K562 (cell line): Measurements from ENCODE around the gene ANTKMT. TPM values are rescaled to one million over a fixed set of nuclear protein-coding genes. Genes with fewer than 3 reads are reported as not detected.

Experiments used
- CBFB ChIP-seq: sonication (generic); formaldehyde crosslinking; IDR thresholded peaks from 2 replicates; pipeline ENCODE4 v1.4.0; 2020; ENCODE audit warnings: mild to moderate bottlenecking, missing genetic modification reagents
- CC2D1A ChIP-seq: fragments of 450-650 bp; IDR thresholded peaks from 2 replicates; pipeline ENCODE4 v1.6.1; 2017; ENCODE audit warnings: mild to moderate bottlenecking
- EP400 ChIP-seq: fragments of 450-650 bp; IDR thresholded peaks from 2 replicates; pipeline ENCODE4 v1.6.1; 2017; ENCODE audit warnings: antibody characterized with exemption, mild to moderate bottlenecking, moderate library complexity
- GABPA ChIP-seq: fragments of 200-800 bp; sonication (Bioruptor generic); conservative IDR thresholded peaks from 2 replicates; pipeline ENCODE4 v1.6.1; 2016; ENCODE audit warnings: low read depth, missing genetic modification characterization, missing compliant biosample characterization
- ILK ChIP-seq: fragments of 450-650 bp; IDR thresholded peaks from 2 replicates; pipeline ENCODE4 v1.6.1; 2016; ENCODE audit warnings: missing genetic modification characterization, low read depth, mild to moderate bottlenecking, missing compliant biosample characterization, moderate library complexity, borderline replicate concordance
- LARP7 ChIP-seq: fragments of 450-650 bp; IDR thresholded peaks from 2 replicates; pipeline ENCODE4 v1.6.1; 2016
- NR0B1 ChIP-seq: fragments of 450-650 bp; IDR thresholded peaks from one replicate; pipeline ENCODE4 v1.6.1; 2018; ENCODE audit warnings: mild to moderate bottlenecking, moderate library complexity; ENCODE audit not compliant: partially characterized antibody
- SMAD2 ChIP-seq: fragments of 150-350 bp; IDR thresholded peaks from 2 replicates; pipeline ENCODE4 v1.6.1; 2014; ENCODE audit warnings: low read depth, mild to moderate bottlenecking, low read length
- XRCC3 ChIP-seq: fragments of 450-650 bp; IDR thresholded peaks from 2 replicates; pipeline ENCODE4 v1.6.1; 2017; ENCODE audit warnings: mild to moderate bottlenecking, moderate library complexity
- ZEB2 ChIP-seq: fragments of 450-650 bp; IDR thresholded peaks from 2 replicates; pipeline ENCODE4 v1.6.1; 2016
- polyA plus RNA-seq, 8 experiments: library from polyadenylated mRNA; depleted of rRNA in 4 of 8; stranded (reverse) in 5 of 8; unstranded in 3 of 8; fragments of >200 nt; fragmentation: Nextera tagmentation in 2 of 8; fragmentation: Illumina TruSeq in 1 of 8; extraction: Ambion mirVana in 2 of 8; extraction: Trizol in 1 of 8; gene quantifications; 2 replicates each; pipeline versions ENCODE4 v1.2.1 to v1.2.3, GENCODE V29; 2011 to 2014; ENCODE audit warnings: inconsistent platforms in 1 of 8, missing spikeins in 1 of 8
- total RNA-seq, 7 experiments: library from RNA; depleted of rRNA in 6 of 7; stranded (reverse); fragments of >200 nt in 6 of 7; fragmentation: Illumina TruSeq in 2 of 7; extraction: Trizol in 2 of 7; gene quantifications; 2 replicates each; pipeline versions ENCODE4 v1.2.1 to v1.2.3, GENCODE V29; 2011 to 2021; ENCODE audit warnings: low replicate concordance in 1 of 7
- TF ChIP-seq, protein P1 (sequence below): fragments of 450-650 bp; IDR thresholded peaks from 2 replicates; pipeline ENCODE4 v1.6.1; 2018; ENCODE audit warnings: mild to moderate bottlenecking, low read depth; ENCODE audit not compliant: partially characterized antibody
- TF ChIP-seq, protein P2 (sequence below), 2 experiments: fragments of 200-800 bp in 1 of 2; sonication (Bioruptor generic) in 1 of 2; sonication (generic) in 1 of 2; formaldehyde crosslinking in 1 of 2; IDR thresholded peaks in 1 of 2; conservative IDR thresholded peaks in 1 of 2; 2 replicates each; pipeline versions ENCODE4 v1.5.0 to v1.6.1; 2016 to 2020; ENCODE audit warnings: missing compliant biosample characterization in 1 of 2, missing genetic modification characterization in 1 of 2, missing genetic modification reagents in 1 of 2
- TF ChIP-seq, protein P3 (sequence below): sonication (generic); formaldehyde crosslinking; IDR thresholded peaks from 2 replicates; pipeline ENCODE4 v1.8.1; 2023; ENCODE audit warnings: missing genetic modification reagents, mild to moderate bottlenecking, borderline replicate concordance

The ANTKMT gene
- total and polyA plus RNA-seq, 9 of the 15 experiments (the other 6 are each of a cell fraction or from before 2014, with no cell fraction given), result 0.58 to 217 (median 19.1) TPM

GRCh38 chr16:720990-721764 is at the start of gene ANTKMT (continued):
- TF ChIP-seq, protein P1, sequence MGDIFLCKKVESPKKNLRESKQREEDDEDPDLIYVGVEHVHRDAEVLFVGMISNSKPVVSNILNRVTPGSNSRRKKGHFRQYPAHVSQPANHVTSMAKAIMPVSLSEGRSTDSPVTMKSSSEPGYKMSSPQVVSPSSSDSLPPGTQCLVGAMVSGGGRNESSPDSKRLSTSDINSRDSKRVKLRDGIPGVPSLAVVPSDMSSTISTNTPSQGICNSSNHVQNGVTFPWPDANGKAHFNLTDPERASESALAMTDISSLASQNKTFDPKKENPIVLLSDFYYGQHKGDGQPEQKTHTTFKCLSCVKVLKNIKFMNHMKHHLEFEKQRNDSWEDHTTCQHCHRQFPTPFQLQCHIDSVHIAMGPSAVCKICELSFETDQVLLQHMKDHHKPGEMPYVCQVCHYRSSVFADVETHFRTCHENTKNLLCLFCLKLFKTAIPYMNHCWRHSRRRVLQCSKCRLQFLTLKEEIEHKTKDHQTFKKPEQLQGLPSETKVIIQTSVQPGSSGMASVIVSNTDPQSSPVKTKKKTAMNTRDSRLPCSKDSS, result no peak
- TF ChIP-seq LARP7 (no peak), CBFB (CRISPR knock-in tag) (no peak), XRCC3 (no peak), ZEB2 (peak; percentile 80), SMAD2 (no peak), ILK (tag) (no peak), GABPA (tag) (peak; percentile 99), NR0B1 (no peak), CC2D1A (no peak), EP400 (no peak; the same call in 1 of the 2 replicates)
- TF ChIP-seq, protein P2, sequence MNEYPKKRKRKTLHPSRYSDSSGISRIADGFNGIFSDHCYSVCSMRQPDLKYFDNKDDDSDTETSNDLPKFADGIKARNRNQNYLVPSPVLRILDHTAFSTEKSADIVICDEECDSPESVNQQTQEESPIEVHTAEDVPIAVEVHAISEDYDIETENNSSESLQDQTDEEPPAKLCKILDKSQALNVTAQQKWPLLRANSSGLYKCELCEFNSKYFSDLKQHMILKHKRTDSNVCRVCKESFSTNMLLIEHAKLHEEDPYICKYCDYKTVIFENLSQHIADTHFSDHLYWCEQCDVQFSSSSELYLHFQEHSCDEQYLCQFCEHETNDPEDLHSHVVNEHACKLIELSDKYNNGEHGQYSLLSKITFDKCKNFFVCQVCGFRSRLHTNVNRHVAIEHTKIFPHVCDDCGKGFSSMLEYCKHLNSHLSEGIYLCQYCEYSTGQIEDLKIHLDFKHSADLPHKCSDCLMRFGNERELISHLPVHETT (CRISPR knock-in tag; conservative IDR thresholded peaks at IDR 0.05 in 1 of 2, IDR thresholded peaks at IDR 0.05 in 1 of 2), result peak in 1 of 2 experiments; percentile 67; a peak in 2 of 4 replicates
- TF ChIP-seq, protein P3, sequence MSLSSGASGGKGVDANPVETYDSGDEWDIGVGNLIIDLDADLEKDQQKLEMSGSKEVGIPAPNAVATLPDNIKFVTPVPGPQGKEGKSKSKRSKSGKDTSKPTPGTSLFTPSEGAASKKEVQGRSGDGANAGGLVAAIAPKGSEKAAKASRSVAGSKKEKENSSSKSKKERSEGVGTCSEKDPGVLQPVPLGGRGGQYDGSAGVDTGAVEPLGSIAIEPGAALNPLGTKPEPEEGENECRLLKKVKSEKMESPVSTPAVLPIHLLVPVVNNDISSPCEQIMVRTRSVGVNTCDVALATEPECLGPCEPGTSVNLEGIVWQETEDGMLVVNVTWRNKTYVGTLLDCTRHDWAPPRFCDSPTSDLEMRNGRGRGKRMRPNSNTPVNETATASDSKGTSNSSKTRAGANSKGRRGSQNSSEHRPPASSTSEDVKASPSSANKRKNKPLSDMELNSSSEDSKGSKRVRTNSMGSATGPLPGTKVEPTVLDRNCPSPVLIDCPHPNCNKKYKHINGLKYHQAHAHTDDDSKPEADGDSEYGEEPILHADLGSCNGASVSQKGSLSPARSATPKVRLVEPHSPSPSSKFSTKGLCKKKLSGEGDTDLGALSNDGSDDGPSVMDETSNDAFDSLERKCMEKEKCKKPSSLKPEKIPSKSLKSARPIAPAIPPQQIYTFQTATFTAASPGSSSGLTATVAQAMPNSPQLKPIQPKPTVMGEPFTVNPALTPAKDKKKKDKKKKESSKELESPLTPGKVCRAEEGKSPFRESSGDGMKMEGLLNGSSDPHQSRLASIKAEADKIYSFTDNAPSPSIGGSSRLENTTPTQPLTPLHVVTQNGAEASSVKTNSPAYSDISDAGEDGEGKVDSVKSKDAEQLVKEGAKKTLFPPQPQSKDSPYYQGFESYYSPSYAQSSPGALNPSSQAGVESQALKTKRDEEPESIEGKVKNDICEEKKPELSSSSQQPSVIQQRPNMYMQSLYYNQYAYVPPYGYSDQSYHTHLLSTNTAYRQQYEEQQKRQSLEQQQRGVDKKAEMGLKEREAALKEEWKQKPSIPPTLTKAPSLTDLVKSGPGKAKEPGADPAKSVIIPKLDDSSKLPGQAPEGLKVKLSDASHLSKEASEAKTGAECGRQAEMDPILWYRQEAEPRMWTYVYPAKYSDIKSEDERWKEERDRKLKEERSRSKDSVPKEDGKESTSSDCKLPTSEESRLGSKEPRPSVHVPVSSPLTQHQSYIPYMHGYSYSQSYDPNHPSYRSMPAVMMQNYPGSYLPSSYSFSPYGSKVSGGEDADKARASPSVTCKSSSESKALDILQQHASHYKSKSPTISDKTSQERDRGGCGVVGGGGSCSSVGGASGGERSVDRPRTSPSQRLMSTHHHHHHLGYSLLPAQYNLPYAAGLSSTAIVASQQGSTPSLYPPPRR (CRISPR knock-in tag), result peak; percentile 75; the same call in 1 of the 2 replicates
